ENCODE results near the gene OR5K4.

DNA sequence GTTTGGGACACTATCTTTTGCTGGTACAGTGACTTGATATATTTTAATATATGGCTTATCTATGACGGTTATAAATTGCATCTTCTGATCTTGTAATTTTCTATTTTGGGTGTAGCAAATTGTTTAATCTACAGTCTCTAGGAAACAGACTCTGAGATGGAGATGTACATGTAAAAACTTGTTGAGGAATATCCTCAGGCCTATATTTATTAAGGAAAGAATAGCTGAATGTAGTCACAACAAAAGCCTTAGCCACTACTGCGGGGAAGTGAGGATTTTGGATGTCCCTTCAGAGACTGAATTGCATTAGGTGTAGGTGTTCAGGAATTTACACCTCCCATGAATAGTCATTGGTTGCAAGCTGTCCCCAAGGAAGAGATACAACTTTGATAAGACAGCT is 23.0 kb downstream of the OR5K4 start:
- TF ChIP-seq, protein P1, sequence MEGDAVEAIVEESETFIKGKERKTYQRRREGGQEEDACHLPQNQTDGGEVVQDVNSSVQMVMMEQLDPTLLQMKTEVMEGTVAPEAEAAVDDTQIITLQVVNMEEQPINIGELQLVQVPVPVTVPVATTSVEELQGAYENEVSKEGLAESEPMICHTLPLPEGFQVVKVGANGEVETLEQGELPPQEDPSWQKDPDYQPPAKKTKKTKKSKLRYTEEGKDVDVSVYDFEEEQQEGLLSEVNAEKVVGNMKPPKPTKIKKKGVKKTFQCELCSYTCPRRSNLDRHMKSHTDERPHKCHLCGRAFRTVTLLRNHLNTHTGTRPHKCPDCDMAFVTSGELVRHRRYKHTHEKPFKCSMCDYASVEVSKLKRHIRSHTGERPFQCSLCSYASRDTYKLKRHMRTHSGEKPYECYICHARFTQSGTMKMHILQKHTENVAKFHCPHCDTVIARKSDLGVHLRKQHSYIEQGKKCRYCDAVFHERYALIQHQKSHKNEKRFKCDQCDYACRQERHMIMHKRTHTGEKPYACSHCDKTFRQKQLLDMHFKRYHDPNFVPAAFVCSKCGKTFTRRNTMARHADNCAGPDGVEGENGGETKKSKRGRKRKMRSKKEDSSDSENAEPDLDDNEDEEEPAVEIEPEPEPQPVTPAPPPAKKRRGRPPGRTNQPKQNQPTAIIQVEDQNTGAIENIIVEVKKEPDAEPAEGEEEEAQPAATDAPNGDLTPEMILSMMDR (IDR thresholded peaks at IDR 0.05; ENCODE audit: low read depth, low read length, poor library complexity, severe bottlenecking): no peak
- no peak for TF ChIP-seq EZH2phosphoT487 (IDR thresholded peaks at IDR 0.05; ENCODE audit: borderline replicate concordance, low read length)
